ENCODE data around the gene HOXA13.
A peak's percentile ranks its signal among the peaks of the same experiment; 100 is the strongest.

HOXA13 gene

DNA sequence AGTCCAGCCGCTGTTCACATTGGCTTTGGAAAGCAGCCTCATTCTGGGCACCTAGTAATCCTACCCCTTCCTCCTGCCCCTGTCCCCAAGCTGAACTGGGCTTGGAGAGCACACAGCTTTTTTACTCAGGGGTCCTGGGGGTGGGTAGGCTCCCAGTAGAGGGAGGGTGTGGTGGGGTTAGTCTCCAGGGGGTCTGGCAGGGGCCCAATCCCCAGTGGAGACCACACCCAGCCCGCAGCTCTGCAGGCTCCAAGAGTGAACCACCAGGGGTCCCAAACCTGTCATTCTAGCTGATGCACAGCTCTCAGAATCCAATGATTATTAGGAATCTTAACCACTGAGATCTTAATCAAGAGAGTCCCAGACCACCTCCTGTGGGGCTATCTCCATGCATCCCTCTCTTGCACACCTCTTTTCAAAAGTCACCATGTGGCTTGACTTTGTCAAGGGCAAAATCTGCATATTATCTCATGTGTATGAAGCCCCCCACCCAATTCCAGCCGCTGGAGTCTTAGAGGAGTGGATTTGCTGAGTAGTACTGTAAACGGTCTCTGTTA is 17.5 kb downstream of the HOXA13 start (continued):
- TF ChIP-seq, protein P1, sequence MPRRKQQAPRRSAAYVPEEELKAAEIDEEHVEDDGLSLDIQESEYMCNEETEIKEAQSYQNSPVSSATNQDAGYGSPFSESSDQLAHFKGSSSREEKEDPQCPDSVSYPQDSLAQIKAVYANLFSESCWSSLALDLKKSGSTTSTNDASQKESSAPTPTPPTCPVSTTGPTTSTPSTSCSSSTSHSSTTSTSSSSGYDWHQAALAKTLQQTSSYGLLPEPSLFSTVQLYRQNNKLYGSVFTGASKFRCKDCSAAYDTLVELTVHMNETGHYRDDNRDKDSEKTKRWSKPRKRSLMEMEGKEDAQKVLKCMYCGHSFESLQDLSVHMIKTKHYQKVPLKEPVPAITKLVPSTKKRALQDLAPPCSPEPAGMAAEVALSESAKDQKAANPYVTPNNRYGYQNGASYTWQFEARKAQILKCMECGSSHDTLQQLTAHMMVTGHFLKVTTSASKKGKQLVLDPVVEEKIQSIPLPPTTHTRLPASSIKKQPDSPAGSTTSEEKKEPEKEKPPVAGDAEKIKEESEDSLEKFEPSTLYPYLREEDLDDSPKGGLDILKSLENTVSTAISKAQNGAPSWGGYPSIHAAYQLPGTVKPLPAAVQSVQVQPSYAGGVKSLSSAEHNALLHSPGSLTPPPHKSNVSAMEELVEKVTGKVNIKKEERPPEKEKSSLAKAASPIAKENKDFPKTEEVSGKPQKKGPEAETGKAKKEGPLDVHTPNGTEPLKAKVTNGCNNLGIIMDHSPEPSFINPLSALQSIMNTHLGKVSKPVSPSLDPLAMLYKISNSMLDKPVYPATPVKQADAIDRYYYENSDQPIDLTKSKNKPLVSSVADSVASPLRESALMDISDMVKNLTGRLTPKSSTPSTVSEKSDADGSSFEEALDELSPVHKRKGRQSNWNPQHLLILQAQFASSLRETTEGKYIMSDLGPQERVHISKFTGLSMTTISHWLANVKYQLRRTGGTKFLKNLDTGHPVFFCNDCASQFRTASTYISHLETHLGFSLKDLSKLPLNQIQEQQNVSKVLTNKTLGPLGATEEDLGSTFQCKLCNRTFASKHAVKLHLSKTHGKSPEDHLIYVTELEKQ (tag by site-specific recombination; IDR thresholded peaks at IDR 0.05; ENCODE audit: borderline replicate concordance), result no peak
- TF ChIP-seq GLIS1 (tag by site-specific recombination; IDR thresholded peaks at IDR 0.05), result peak; percentile 96
- peak; percentile 91 for TF ChIP-seq ZBTB8A (tag by site-specific recombination; IDR thresholded peaks at IDR 0.05)
- no peak for TF ChIP-seq ZNF677 (tag by site-specific recombination; IDR thresholded peaks at IDR 0.05)
- TF ChIP-seq ZNF423 (tag by site-specific recombination; IDR thresholded peaks at IDR 0.05), result peak; percentile 97
- no peak for TF ChIP-seq ZNF354C (tag by site-specific recombination; IDR thresholded peaks at IDR 0.05; ENCODE audit: borderline replicate concordance, low read depth)
- TF ChIP-seq KLF1 (tag by site-specific recombination; IDR thresholded peaks at IDR 0.05), result peak; percentile 76
- TF ChIP-seq ZNF19 (tag by site-specific recombination; IDR thresholded peaks at IDR 0.05; ENCODE audit: low read depth), result no peak
- no peak for TF ChIP-seq ZNF585B (tag by site-specific recombination; IDR thresholded peaks at IDR 0.05)

DNA sequence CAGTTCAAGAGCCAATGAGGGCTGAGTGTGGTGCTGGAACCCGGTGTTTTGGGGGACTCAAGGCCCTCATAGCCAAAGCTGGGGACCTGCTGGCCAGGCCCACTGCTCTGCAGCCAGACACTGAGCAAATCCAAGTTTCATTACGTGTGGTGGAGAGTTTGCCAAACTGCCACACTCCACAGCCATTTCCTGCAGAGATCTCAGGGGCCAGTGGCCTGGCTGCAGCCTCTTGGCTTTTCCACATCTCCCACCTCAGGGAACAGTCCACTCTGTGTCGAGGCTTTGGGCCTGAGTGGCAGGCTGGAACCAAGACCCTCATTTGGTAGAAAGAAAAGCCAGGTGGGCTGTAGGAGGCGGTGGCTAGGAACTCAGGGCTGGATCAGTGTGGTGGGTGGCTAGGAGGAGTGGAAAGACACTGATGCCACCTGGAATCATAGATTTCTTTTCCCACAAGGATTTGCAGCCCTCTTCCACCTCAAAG is 18.1 kb downstream of the HOXA13 start:
- H3K4me1 ChIP-seq (ENCODE audit: control insufficient read depth, insufficient read depth, low read length), result peaks cover 31% of the 10 kb centered on the region
- ChIA-PET POLR2A (interaction anchor here (0.6 to 7.6 kb wide), 6 partner anchors 9 to 739 kb away, joined by 3 to 237 read pairs (median 4); partner anchors contain the start of genes HOXA10 and HOXA9), CTCF (interaction anchor here (0.7 to 1.8 kb wide), 5 partner anchors 9 to 275 kb away, joined by 3 to 7 read pairs (median 4); no protein-coding TSS in a partner anchor)
- H3K27ac ChIP-seq (ENCODE audit: extremely low read depth, low read depth, low read length), result peak overlapping the region; percentile 99
- H3K36me3 ChIP-seq (ENCODE audit: control insufficient read depth in 2 of 2, insufficient read depth in 1 of 2, low read length in 2 of 2), result peaks cover 0 to 10% of the 10 kb centered on the region in 2 experiments; a peak in 2 of 3 replicates
- H3K9me3 ChIP-seq (ENCODE audit: control insufficient read depth, insufficient read depth, low read depth, low read length), result no peaks in the 10 kb centered on the region
- peak overlapping the region; percentile 9 for H3K4me3 ChIP-seq (ENCODE audit: low read depth, low read length)
- no peak for TF ChIP-seq SALL2 (tag by site-specific recombination; IDR thresholded peaks at IDR 0.05; ENCODE audit: borderline replicate concordance)
- no peak for TF ChIP-seq ZNF140 (tag by site-specific recombination; IDR thresholded peaks at IDR 0.05)
- TF ChIP-seq ZNF366 (tag by site-specific recombination; conservative IDR thresholded peaks at IDR 0.05), result no peak
- TF ChIP-seq, protein P2, sequence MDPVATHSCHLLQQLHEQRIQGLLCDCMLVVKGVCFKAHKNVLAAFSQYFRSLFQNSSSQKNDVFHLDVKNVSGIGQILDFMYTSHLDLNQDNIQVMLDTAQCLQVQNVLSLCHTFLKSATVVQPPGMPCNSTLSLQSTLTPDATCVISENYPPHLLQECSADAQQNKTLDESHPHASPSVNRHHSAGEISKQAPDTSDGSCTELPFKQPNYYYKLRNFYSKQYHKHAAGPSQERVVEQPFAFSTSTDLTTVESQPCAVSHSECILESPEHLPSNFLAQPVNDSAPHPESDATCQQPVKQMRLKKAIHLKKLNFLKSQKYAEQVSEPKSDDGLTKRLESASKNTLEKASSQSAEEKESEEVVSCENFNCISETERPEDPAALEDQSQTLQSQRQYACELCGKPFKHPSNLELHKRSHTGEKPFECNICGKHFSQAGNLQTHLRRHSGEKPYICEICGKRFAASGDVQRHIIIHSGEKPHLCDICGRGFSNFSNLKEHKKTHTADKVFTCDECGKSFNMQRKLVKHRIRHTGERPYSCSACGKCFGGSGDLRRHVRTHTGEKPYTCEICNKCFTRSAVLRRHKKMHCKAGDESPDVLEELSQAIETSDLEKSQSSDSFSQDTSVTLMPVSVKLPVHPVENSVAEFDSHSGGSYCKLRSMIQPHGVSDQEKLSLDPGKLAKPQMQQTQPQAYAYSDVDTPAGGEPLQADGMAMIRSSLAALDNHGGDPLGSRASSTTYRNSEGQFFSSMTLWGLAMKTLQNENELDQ (tag by site-specific recombination; IDR thresholded peaks at IDR 0.05; ENCODE audit: low read depth), result no peak
- TF ChIP-seq ZFHX2 (tag by site-specific recombination; conservative IDR thresholded peaks at IDR 0.05), result peak; percentile 26; the same call in 1 of the 2 replicates
- no peak for TF ChIP-seq ZNF184 (tag by site-specific recombination; IDR thresholded peaks at IDR 0.05)
- no peak for TF ChIP-seq ZNF404 (tag by site-specific recombination; IDR thresholded peaks at IDR 0.05)
- TF ChIP-seq, protein P3, sequence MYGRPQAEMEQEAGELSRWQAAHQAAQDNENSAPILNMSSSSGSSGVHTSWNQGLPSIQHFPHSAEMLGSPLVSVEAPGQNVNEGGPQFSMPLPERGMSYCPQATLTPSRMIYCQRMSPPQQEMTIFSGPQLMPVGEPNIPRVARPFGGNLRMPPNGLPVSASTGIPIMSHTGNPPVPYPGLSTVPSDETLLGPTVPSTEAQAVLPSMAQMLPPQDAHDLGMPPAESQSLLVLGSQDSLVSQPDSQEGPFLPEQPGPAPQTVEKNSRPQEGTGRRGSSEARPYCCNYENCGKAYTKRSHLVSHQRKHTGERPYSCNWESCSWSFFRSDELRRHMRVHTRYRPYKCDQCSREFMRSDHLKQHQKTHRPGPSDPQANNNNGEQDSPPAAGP (tag by site-specific recombination; IDR thresholded peaks at IDR 0.05), result no peak
- no peak for TF ChIP-seq ZNF214 (tag by site-specific recombination; IDR thresholded peaks at IDR 0.05; ENCODE audit: borderline replicate concordance)
- TF ChIP-seq MYNN (tag by site-specific recombination; IDR thresholded peaks at IDR 0.05; ENCODE audit: borderline replicate concordance), result no peak
- TF ChIP-seq ZNF18 (tag by site-specific recombination; IDR thresholded peaks at IDR 0.05), result no peak
- peak; percentile 37 for TF ChIP-seq EGR2 (tag by site-specific recombination; IDR thresholded peaks at IDR 0.05; ENCODE audit: low read depth)
- peak; percentile 58; the same call in 1 of the 2 replicates for TF ChIP-seq ZNF600 (tag by site-specific recombination; IDR thresholded peaks at IDR 0.05)
- peak; percentile 86 for TF ChIP-seq ZBTB17 (tag by site-specific recombination; IDR thresholded peaks at IDR 0.05)
- no peak for TF ChIP-seq ZNF391 (tag by site-specific recombination; IDR thresholded peaks at IDR 0.05; ENCODE audit: borderline replicate concordance, low read depth)
- TF ChIP-seq ZNF514 (tag by site-specific recombination; IDR thresholded peaks at IDR 0.05), result no peak
- no peak for TF ChIP-seq ZSCAN18 (tag by site-specific recombination; IDR thresholded peaks at IDR 0.05)
- no peak for TF ChIP-seq SETDB1 (IDR thresholded peaks at IDR 0.05; ENCODE audit: insufficient read length, low read length)
